ENCODE measurements around the gene MBIP.

Gene MBIP

DNA sequence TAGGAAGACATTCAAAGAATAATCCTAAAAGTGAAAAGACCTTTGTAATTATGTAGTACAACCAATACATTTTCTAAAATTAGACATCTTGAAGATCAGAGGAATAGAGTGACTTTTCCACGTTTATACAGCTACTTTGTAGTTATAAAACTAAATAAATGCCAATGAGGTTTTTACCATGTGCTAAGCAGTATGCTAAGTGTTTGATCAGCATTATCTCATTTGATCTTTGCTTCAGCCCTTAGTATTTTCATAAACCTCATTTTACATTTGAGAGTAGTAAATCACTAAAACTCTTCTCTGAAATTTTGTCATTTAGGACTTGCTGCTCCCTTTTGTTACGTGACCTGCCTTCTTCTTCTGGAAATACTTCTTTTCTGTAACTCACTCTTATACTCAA, 13.6 kb downstream of the MBIP start:
- DNase-seq, result no peak

DNA sequence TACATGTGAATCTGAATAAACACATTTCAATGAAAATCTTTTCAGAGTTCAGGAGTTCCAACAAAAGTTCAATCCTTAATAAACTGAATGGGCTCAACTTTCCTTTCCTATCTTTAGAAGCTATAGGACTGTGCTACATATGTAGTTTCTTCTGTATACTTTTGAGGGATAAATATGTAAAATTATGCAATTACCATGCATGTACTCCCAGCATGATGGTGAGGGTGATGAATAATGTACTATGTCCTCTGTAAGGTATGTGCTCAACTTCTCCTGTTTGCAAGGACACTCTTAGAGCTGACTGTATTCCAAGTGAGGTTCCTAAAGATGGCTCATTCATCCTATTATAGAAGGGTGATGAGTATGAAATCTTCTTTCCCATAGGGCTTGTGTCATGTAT, 15.5 kb downstream of the MBIP start:
- DNase-seq, result no peak

- no peak for DNase-seq
These were observed 16.5 kb downstream of the MBIP start for GRCh38 chr14:36303960-36304359.

- no peak for DNase-seq
These were observed 17.6 kb downstream of the MBIP start for GRCh38 chr14:36302823-36303222.

DNA sequence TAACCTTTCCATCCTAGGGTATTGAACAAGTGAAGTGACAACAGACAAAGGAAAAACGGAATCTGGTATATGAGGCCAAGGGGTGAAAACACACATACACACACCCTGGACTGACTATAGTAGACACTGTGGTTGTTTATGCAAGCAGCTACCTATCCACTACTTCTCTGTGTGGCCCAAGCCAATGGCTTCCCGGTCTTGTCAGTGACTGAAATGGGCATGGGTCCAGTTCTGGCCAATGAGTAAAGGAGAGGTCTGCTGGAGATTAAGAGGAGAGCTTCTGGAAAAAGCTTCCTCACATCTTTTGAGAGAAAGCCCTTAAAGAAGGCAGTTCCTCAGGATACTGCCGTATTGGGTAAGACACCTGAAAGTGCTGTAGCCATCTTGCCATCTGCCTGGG, 19.3 kb downstream of the MBIP start:
- DNase-seq, result no peak

- DNase-seq, result no peak
These were observed 20.1 kb downstream of the MBIP start for GRCh38 chr14:36300337-36300736.

DNA sequence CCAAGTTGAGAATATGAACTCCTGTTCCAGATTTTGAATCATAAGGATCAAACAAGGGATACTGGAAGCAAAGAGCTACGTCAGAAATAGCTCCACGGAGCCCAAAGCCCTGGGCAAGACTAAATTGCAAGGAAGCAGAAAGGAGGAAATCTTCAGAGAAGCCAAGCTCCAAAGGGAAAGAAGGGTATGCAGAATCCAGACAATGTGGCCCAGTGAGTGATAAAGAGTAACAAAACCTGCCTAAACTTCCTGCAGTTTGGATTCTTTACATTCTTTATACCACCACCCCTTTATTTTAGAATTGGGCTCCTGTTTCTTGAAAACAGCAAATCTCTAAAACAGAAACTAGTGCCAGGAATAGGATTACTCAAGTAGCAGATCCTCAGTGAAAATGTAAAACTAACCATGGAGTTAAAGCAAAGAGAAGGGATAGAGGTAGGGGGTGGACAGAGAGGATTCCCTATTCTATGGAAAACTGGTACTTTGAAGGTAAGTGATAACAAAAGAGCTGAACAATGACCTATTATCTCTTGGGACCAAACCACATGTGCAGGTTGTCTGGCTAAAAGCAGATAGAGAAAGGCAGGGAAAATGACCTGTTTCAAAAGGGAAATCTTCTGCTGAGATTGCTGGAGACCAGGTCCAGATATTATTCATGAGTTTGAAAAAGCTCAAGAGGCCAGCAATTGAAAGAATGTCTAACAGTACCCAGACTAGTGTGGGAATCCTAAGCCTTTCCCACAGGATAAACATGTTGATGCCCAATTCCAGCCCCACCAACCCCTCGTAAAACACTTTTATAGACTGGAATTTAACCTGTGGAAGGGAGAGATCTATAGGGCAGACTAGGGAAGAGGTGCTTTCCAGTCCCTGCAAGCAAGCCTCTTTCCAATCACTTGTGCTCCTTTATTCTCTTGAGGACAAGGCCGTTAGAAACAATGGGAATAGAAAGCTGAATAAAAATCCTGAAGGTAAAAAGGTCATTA, 24.5 kb downstream of the MBIP start:
- DNase-seq, result no peak

DNA sequence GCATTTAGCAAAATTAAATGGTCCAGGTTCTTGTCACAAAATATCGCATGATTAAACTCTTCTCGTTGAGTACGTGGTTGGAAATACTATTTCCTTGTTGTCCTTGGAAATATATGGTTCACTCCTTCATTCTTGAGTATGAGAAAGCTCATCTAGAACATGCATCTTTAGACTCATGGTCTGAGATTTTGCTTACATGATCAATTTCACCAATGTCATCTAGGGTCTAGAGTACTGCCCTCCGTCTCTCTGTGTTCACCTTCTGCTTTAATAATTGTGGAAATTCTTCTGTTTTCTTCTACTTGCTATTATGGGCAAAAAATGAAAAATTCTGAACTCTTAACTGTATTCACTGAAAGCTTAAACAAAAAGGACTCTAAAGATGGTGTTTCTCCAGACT, 25.9 kb downstream of the MBIP start:
- DNase-seq, result no peak

DNA sequence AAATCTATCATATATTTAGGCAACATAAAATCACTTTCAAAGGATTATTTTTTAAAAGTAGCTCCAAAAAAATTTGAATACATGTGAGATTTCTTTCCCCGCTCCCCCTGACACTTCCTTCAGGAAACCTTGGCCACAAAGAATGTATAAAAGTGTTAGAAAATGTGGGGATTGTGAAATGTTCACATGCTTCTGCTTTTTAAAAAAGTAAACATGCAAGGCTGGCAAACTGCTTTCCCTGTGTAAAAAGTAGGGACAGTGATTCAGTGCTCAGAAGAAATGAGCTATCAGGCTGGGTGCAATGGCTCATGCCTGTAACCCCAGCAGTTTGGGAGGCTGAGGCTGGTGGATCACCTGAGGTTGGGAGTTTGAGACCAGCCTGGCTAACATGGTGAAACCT, 26.6 kb downstream of the MBIP start:
- no peak for DNase-seq

DNA sequence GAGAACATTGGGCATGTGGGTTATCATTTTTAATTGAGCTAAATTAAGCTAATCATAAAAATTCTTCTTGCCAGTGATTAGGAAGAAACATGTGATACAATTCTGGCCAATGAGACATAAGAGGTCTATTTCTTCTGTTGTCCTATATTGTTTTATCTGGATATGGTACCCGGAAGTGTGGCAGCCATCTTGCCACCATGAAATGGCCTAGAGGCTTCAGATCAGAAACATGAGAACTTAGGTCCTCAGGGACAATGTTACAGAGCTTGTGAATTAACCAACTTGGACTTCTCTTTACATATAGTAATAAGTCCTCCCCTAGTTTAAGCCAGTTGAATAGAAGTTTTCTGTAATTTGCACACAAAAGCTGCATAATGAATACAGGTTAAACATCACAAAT, 30.5 kb downstream of the MBIP start:
- DNase-seq, result no peak

DNA sequence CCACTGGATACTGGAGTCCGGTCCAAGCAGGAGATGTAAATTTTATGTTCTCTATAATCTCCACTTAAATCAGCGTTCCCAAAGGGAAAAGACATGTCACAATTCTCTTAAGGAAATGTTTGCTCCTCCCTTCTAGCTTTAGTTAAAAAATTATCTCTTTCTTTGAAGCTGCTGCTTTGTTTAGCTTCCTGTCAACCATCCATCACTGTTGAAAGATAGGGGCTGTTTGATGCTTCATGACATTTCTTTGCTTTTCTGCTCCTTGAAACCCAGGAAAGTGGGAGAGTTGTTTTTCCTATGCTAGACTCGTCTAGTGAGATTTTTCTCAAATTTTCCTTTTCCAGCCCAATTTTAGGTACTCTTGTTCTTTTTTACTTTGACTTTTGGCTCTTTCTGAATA, 31.9 kb downstream of the MBIP start:
- no peak for DNase-seq

GRCh38 chr14:36284971-36285595, 35.4 kb downstream of the MBIP start:
- no peak for DNase-seq

GRCh38 chr14:36281309-36281708, 39.1 kb downstream of the MBIP start:
- no peak for DNase-seq

DNA sequence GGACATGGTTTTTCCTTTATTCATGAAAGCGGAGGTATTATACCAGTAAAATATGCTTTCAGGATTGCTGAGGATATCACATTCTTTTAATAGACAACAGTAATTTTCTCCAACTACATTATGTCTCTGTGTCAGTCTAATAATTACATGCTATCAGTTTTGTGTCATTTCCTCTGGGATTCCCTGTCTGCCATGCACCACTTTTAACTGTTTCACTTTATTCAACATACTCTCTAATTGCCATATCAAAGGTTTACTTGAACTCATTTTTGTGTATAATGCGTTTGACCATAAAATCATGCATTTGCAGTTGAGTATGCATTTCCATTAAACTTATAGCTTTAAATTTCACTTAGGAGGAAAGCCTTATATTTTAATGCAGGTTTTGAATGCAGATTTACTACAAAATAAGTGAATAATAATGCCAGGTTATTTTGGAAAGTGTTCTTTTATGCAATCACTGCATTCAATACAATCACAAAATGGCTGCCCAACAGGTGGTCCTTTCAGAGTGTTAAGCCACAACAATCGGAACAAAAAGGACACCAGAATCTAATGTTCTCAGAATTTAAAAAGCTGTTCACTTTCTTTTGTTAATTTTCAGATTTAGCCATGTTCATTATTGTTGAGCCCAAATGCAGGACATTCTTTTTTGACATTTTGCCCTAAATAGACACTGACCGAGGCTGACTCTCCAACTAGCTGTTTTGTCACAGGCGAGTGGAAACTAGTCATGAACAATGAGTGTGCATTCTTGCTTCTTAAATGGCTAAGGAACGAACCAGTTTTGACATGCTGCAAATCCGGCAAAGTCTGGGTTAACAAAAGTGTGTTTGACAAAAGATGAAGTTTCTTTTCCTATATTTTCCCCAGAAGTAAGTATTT, 40.9 kb downstream of the MBIP start:
- no peak for DNase-seq

GRCh38 chr14:36275741-36276140, 44.7 kb downstream of the MBIP start:
- DNase-seq, result no peak

GRCh38 chr14:36271939-36272907, 48.2 kb downstream of the MBIP start:
- no peak for DNase-seq

DNA sequence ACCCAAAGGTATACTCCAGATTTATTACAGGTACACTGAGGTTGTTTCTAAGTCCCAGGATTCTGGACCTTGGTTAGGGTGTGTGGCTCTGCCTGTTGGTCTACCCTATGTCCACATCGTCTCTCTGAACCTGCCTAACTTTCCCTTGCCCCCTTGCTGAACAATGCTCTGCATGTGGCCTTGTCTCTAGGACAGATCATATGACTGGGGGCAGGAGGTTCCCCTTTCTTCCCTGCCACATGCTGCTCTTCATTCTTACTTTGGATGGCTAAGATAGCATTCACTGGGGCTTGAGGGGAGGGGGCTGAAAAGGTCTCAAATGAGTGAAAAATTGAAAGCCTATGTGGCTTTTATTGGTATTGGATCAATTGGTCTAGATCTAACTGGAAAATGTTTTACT, 49.2 kb downstream of the MBIP start:
- DNase-seq, result no peak

- no peak for DNase-seq
These were observed 50.2 kb downstream of the MBIP start for GRCh38 chr14:36270191-36270590.

GRCh38 chr14:36268121-36268520, 52.3 kb downstream of the MBIP start:
- DNase-seq, result no peak

DNA sequence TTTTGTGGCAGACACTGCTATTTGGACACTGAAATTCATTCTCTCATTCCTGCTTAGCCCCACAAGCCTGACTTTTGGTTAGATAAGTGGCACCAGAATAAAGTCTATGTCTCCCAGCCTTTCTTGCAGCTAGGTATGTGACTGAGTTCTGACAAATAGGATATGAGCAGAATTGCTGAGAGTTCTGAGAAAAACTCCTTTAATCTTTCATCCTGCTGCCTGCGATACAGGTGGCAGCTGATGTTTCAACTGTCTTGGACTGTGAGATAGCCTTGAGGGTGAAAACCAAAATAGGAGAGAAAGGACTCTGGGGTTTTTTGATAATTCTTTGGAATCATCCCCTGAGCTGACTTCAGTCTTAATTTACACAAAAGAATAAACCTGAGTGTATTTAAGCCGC, 55.8 kb downstream of the MBIP start:
- no peak for DNase-seq

- no peak for DNase-seq
These were observed 56.3 kb downstream of the MBIP start for GRCh38 chr14:36264107-36264506.

DNA sequence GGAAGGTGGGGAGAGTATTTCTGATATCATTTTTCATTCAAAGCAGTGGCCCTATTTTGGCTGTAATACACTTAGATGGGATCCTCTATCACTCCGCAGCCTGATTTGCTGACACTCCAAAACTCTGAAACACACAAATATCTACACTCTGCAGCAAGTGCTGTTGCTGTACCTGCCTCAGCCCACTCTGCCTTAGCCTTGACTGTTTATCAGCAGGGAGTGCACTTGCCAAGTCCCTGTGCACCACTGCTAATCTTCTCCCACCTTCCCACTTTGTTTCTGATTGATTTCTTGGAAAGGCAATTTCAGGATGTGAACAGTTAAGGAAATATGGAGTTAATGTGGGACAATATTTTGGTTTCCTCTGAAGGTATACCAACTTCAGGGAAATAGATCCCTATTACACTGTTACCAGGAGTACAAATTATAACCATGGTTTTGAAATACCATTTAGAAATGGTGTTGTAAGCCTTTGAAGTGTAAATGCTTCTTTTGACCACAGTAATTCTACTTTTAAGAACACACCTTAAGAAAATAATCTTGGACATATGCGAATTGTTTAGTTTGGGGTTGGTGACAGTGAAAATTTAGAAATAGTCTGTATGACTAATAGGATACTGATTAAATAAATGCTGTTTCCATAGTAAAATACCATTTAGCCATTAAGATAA, 59.3 kb downstream of the MBIP start:
- DNase-seq, result no peak

All from activated CD4-positive, alpha-beta T cell treated with anti-CD3 and anti-CD28 coated beads, Interleukin-2, amount 50 U/mL, for 4 hours (primary cell).